Endothelial cell of umbilical vein (primary cell): ENCODE data around the gene PPFIBP1. TPM values are rescaled to one million over a fixed set of nuclear protein-coding genes. Genes with fewer than 3 reads are reported as not detected.

Source experiments
- BruUV-seq: library from RNA; stranded (reverse); fragments of 400-500 nt; replicated peaks from 2 replicates; lab custom pipeline; 2021; lab: Mats Ljungman, UMichigan
- CTCF ChIA-PET: fragments of 300-600, 350-600 bp; sonication (Branson Sonifier 250); formaldehyde crosslinking; loops from one replicate; lab custom pipeline; 2021; ENCODE audit warnings: antibody characterized with exemption, inconsistent platforms; lab: Charles Lee
- POLR2A ChIA-PET: fragments of 300-600, 350-600 bp; sonication (Branson Sonifier 250); formaldehyde crosslinking; loops from one replicate; lab custom pipeline; 2021; ENCODE audit warnings: antibody characterized with exemption, inconsistent platforms; lab: Charles Lee
- DNase-seq: peaks from one replicate; pipeline ENCODE4 v3.0.0-alpha.2; 2011; ENCODE audit warnings: low read depth, low spot score
- FAIRE-seq: peaks from 2 replicates; lab custom pipeline; 2011; peaks lifted over from hg19 to GRCh38; lab: Jason Lieb, UNC
- H2AFZ ChIP-seq: 2 replicates; pipeline ENCODE4 v1.6.0; 2012; ENCODE audit warnings: low read depth, low read length, control low read depth, inconsistent platforms
- H3K27ac ChIP-seq: 2 replicates; pipeline ENCODE4 v1.5.1; 2011; ENCODE audit warnings: low read depth, mild to moderate bottlenecking, control low read depth, low read length, moderate library complexity; ENCODE audit not compliant: insufficient read depth
- H3K27me3 ChIP-seq, 2 experiments: 2 replicates each; pipeline versions ENCODE4 v1.6.0 to v1.6.1; 2011; ENCODE audit warnings: low read length in 2 of 2, mixed read lengths in 1 of 2; ENCODE audit not compliant: control insufficient read depth in 2 of 2, insufficient read depth in 2 of 2
- H3K36me3 ChIP-seq, 2 experiments: 2 replicates in 1 of 2; 3 replicates in 1 of 2; pipeline ENCODE4 v1.5.1; 2011; ENCODE audit warnings: low read length in 2 of 2, mild to moderate bottlenecking in 1 of 2, moderate library complexity in 1 of 2; ENCODE audit not compliant: control insufficient read depth in 2 of 2, insufficient read depth in 2 of 2; ENCODE audit errors: extremely low read depth in 1 of 2
- H3K4me1 ChIP-seq: 3 replicates; pipeline ENCODE4 v1.5.1; 2011; ENCODE audit warnings: mild to moderate bottlenecking, low read length; ENCODE audit not compliant: control insufficient read depth, insufficient read depth; ENCODE audit errors: extremely low read depth
- H3K4me2 ChIP-seq: 2 replicates; pipeline ENCODE4 v1.6.1; 2011; ENCODE audit warnings: low read length, control low read depth, mixed read lengths; ENCODE audit not compliant: insufficient read depth
- H3K4me3 ChIP-seq, 3 experiments: fragments of 200-600 bp in 1 of 3; sonication (generic), shearing (Covaris generic) in 1 of 3; replicated peaks in 1 of 3; 2 replicates each; pipeline ENCODE4 v1.5.1; 2011 to 2016; ENCODE audit warnings: control low read depth in 3 of 3, low read length in 3 of 3, mild to moderate bottlenecking in 2 of 3, inconsistent platforms in 1 of 3, low read depth in 1 of 3, moderate library complexity in 1 of 3; ENCODE audit not compliant: insufficient read depth in 1 of 3
- H3K79me2 ChIP-seq: 2 replicates; pipeline ENCODE4 v1.6.0; 2012; ENCODE audit warnings: low read length, inconsistent platforms; ENCODE audit not compliant: control insufficient read depth, insufficient read depth
- H3K9ac ChIP-seq: replicated peaks from 2 replicates; pipeline ENCODE3; 2011; ENCODE audit warnings: low read length, control low read depth; ENCODE audit not compliant: insufficient read depth; ENCODE audit errors: extremely low read depth
- H3K9me1 ChIP-seq: replicated peaks from 3 replicates; pipeline ENCODE4 v1.6.0; 2011; ENCODE audit warnings: mild to moderate bottlenecking, low read length; ENCODE audit not compliant: control insufficient read depth, insufficient read depth; ENCODE audit errors: extremely low read depth
- H3K9me3 ChIP-seq: replicated peaks from 2 replicates; pipeline ENCODE4 v1.5.1; 2012; ENCODE audit warnings: low read length, inconsistent platforms; ENCODE audit not compliant: control insufficient read depth, insufficient read depth
- H4K20me1 ChIP-seq: replicated peaks from 2 replicates; pipeline ENCODE3; 2011; ENCODE audit warnings: mild to moderate bottlenecking, low read length; ENCODE audit not compliant: control insufficient read depth, insufficient read depth; ENCODE audit errors: extremely low read depth
- CTCF ChIP-seq, 2 donors: IDR thresholded peaks; 1 replicate in 1 of 2; 2 replicates in 1 of 2; pipeline ENCODE4 v1.5.1; 2011; ENCODE audit warnings: low read length in 2 of 2, mild to moderate bottlenecking in 2 of 2, moderate library complexity in 2 of 2, control low read depth in 1 of 2, inconsistent platforms in 1 of 2, low read depth in 1 of 2; ENCODE audit not compliant: insufficient read depth in 1 of 2; ENCODE audit errors: extremely low read depth in 1 of 2
- EZH2 ChIP-seq: IDR thresholded peaks from 2 replicates; pipeline ENCODE4 v1.6.1; 2012; ENCODE audit warnings: borderline replicate concordance, low read depth, mild to moderate bottlenecking, moderate library complexity, low read length, inconsistent platforms; ENCODE audit not compliant: severe bottlenecking
- FOS ChIP-seq: IDR thresholded peaks from 2 replicates; pipeline ENCODE4 v1.6.1; 2011; ENCODE audit warnings: mild to moderate bottlenecking, low read length, moderate library complexity, borderline replicate concordance; ENCODE audit not compliant: insufficient read depth
- GATA2 ChIP-seq: IDR thresholded peaks from 2 replicates; pipeline ENCODE4 v1.7.0; 2011; ENCODE audit warnings: low read depth, mild to moderate bottlenecking, moderate library complexity, mixed read lengths, low read length; ENCODE audit not compliant: insufficient read length, insufficient read depth
- JUN ChIP-seq: IDR thresholded peaks from 2 replicates; pipeline ENCODE4 v1.6.1; 2011; ENCODE audit warnings: borderline replicate concordance, low read depth; ENCODE audit not compliant: insufficient read length, insufficient read depth
- MAX ChIP-seq: IDR thresholded peaks from 2 replicates; pipeline ENCODE4 v1.6.1; 2011; ENCODE audit not compliant: insufficient read depth, insufficient read length
- MYC ChIP-seq: IDR thresholded peaks from one replicate; pipeline ENCODE4 v1.6.1; 2011; ENCODE audit warnings: mild to moderate bottlenecking, low read depth, low read length
- POLR2A ChIP-seq: IDR thresholded peaks from 2 replicates; pipeline ENCODE4 v1.6.1; 2012; ENCODE audit warnings: low read depth, mild to moderate bottlenecking, control low read depth, low read length
- POLR2AphosphoS5 ChIP-seq: IDR thresholded peaks from 2 replicates; pipeline ENCODE4 v1.6.1; 2012; ENCODE audit warnings: low read depth, mild to moderate bottlenecking, control low read depth, low read length, moderate library complexity; ENCODE audit not compliant: insufficient read depth
- dilution Hi-C: fragments of 300-500 bp; cut with MboI; formaldehyde crosslinking; loops from one replicate; pipeline ENCODE4 v1.15.0; 2019; ENCODE audit warnings: low sequenced_read_pairs; ENCODE audit not compliant: extremely low pct_ligation_motif_present
- intact Hi-C: fragments of 100-400 bp; cut with micrococcal nuclease; formaldehyde crosslinking; loops from one replicate; pipeline ENCODE4 v1.10.0; 2022
- polyA plus RNA-seq, 4 experiments: library from polyadenylated mRNA; depleted of rRNA in 3 of 4; stranded (reverse) in 3 of 4; unstranded in 1 of 4; fragments of >200 nt; gene quantifications; 2 replicates each; pipeline versions ENCODE4 v1.2.1 to v1.2.3, GENCODE V29; 2011 to 2012; ENCODE audit warnings: missing spikeins in 1 of 4
- total RNA-seq: library from RNA; stranded (reverse); gene quantifications from 2 replicates; pipeline ENCODE4 v1.2.3, GENCODE V29; 2021

Gene PPFIBP1
- total and polyA plus RNA-seq, 2 donors (not counting 3 experiments of a cell fraction or from before 2014, with no cell fraction given), result 45.5 to 154 TPM

- FAIRE-seq (no peak), DNase-seq (no peak)
- ChIA-PET CTCF (interaction anchor here (1.1 kb wide), 1 partner anchor 18 kb away, joined by 3 read pairs; no protein-coding TSS in a partner anchor), POLR2A (no interaction called here)
- H3K9me1 ChIP-seq, result no peaks in the 10 kb centered on the region
- H3K4me2 ChIP-seq, result no peak overlapping the region
- no peaks in the 10 kb centered on the region for H3K79me2 ChIP-seq
- H3K27ac ChIP-seq, result no peak overlapping the region
- intact Hi-C loops, result no loop called here
- dilution Hi-C loops, result no loop called here
- H3K9me3 ChIP-seq, result no peaks in the 10 kb centered on the region
- no peaks in the 10 kb centered on the region for H4K20me1 ChIP-seq
- TF ChIP-seq JUN, result no peak
- TF ChIP-seq MYC, result no peak
- TF ChIP-seq GATA2, result no peak
- TF ChIP-seq FOS, result no peak
- TF ChIP-seq MAX, result no peak
- TF ChIP-seq POLR2AphosphoS5, result no peak
- no peak for TF ChIP-seq CTCF (IDR thresholded peaks at IDR 0.05; ENCODE audit: extremely low read depth in 1 of 2, insufficient read depth in 1 of 2, low read depth in 1 of 2, low read length in 2 of 2)
- no peak for TF ChIP-seq POLR2A
- no peak for TF ChIP-seq EZH2
- BruUV-seq, result no TSS peak
- H3K4me1 ChIP-seq, result no peaks in the 10 kb centered on the region
- H3K9ac ChIP-seq, result no peak overlapping the region
- H3K4me3 ChIP-seq, result no peak overlapping the region
- H3K27me3 ChIP-seq, result no peaks in the 10 kb centered on the region
- no peaks in the 10 kb centered on the region for H3K36me3 ChIP-seq
- H2AFZ ChIP-seq, result no peak overlapping the region
These were observed 18.2 kb upstream of the PPFIBP1 start for GRCh38 chr12:27505761-27506160.
